ENCODE measurements around the gene SVEP1. TPM values are rescaled to one million over a fixed set of nuclear protein-coding genes. Genes with fewer than 3 reads are reported as not detected.
A peak's percentile ranks its signal among the peaks of the same experiment; 100 is the strongest.

SVEP1 gene
- total RNA-seq, 4 donors from 2014 or later = 53.8 to 97.8 (median 78.8) TPM

GRCh38 chr9:110528645-110529044 is 50.9 kb downstream of the SVEP1 start:
- DNase-seq (ENCODE audit: low spot score in 2 of 2) = no peak
- Histone ChIP-seq H3K9me3 (peaks cover 0 to 7% (median 2%) of the 10 kb centered on the region in 4 donors), H3K36me3 (no peaks in the 10 kb centered on the region), H3K4me3 (no peak overlapping the region), H3K4me1 (no peaks in the 10 kb centered on the region), H3K27ac (no peak overlapping the region), H3K27me3 (no peaks in the 10 kb centered on the region)
- no peak for TF ChIP-seq CTCF (IDR thresholded peaks at IDR 0.05)
- no peak for TF ChIP-seq POLR2A (IDR thresholded peaks at IDR 0.05)
- TF ChIP-seq EP300 (IDR thresholded peaks at IDR 0.05) = no peak

DNA sequence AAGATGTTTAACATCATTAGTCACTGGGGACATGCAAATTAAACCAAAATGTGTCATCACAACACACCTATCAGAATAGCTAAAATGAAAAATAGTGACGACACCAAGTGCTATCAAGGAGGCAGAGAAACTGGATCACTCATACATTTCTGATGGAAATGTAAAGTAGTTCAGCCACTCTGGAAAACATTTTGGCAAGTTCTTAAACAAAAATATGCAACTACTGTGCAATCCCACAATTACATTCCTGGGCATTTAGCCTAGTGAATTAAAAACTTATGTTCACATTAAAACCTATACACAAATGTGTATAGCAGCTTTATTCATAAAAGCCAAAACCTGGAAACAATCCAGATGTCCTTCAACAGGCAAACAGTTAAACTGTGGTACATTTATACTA is 53.1 kb downstream of the SVEP1 start:
- TF ChIP-seq EP300 (IDR thresholded peaks at IDR 0.05) (no peak), CTCF (IDR thresholded peaks at IDR 0.05) (no peak), POLR2A (IDR thresholded peaks at IDR 0.05) (no peak)
- DNase-seq (ENCODE audit: low spot score in 2 of 2) = no peak

DNA sequence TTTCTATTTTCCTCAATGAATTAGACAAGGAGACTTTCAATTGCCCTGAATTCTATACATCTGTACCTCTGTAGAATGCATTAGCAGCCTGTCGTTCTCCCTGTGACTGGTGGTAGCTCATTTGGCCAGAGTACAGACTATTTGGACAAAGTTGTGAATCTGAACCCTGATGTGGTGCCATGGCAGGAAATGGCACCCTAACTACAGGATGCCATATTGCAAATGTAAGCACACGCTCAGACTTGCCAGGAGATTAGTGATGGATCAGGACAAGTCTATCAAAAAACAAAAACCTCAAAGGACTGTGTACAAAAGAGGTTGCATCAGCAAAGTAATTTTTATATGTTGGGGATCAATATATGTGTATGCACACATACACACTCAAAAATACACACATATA is 58.3 kb downstream of the SVEP1 start:
- DNase-seq (ENCODE audit: low spot score in 2 of 2) = no peak
- no peak for TF ChIP-seq POLR2A (IDR thresholded peaks at IDR 0.05)
- TF ChIP-seq EP300 (IDR thresholded peaks at IDR 0.05) = no peak
- TF ChIP-seq CTCF (IDR thresholded peaks at IDR 0.05) = no peak
- Histone ChIP-seq H3K4me3 (no peak overlapping the region), H3K4me1 (peaks cover 0 to 31% (median 8%) of the 10 kb centered on the region in 4 donors), H3K27ac (peak overlapping the region in 2 of 4 donors; percentile 28 to 63), H3K27me3 (no peaks in the 10 kb centered on the region), H3K9me3 (no peaks in the 10 kb centered on the region), H3K36me3 (no peaks in the 10 kb centered on the region)
- 95 to 97% methylated on average over 2 of the region's 2 CpGs for WGBS, 2 donors

More for the DNA sequence above, 53.1 kb downstream of the SVEP1 start:
- Histone ChIP-seq H3K36me3 (no peaks in the 10 kb centered on the region), H3K4me3 (no peak overlapping the region), H3K4me1 (peaks cover 0 to 7% (median 0%) of the 10 kb centered on the region in 4 donors), H3K27me3 (no peaks in the 10 kb centered on the region), H3K27ac (no peak overlapping the region), H3K9me3 (peaks cover 0 to 7% (median 2%) of the 10 kb centered on the region in 4 donors)
- 25 to 35% methylated on average over 1 of the region's 1 CpG for WGBS, 2 donors

DNA sequence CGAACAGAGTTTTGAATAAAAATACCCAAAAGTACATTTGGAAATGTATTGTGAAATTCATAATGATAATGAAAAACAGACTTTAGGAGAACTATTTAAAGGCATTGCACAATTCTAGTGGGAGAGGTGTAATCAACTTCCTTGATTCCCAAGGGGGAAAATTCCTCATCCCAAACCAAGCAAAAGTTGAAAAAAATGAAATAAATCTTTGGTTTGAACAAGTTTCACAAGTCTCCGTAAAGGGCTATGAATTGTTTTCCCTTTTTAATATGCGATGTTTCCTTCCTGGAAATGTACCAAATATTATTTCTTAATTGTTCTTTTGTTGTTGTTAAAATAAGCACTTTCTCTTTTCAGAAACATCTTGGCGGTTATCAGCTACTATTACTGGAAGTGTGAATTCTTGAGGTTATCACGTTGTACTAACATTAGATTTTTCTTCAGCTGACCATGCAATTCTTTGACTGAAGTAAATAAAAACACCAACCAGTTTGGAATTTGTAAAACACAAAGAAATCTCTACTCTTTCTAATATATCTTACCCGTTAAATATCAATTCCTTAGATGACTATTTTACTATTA is 59.3 kb downstream of the SVEP1 start:
- WGBS, 2 donors = 31 to 37% methylated on average over 6 of the region's 6 CpGs
- no peaks in the 10 kb centered on the region for H3K36me3 ChIP-seq

GRCh38 chr9:110517483-110517882 is 62.1 kb downstream of the SVEP1 start:
- no peak for DNase-seq (ENCODE audit: low spot score in 2 of 2)
- TF ChIP-seq CTCF (IDR thresholded peaks at IDR 0.05) (no peak), POLR2A (IDR thresholded peaks at IDR 0.05) (no peak), EP300 (IDR thresholded peaks at IDR 0.05) (no peak)
- Histone ChIP-seq H3K27ac (no peak overlapping the region), H3K36me3 (peaks cover 0 to under 1% (median 0%) of the 10 kb centered on the region in 3 donors), H3K4me3 (no peak overlapping the region), H3K27me3 (no peaks in the 10 kb centered on the region), H3K4me1 (peaks cover 0 to 31% (median 8%) of the 10 kb centered on the region in 4 donors), H3K9me3 (no peaks in the 10 kb centered on the region)
- WGBS, 2 donors = 93% methylated on average over 5 of the region's 5 CpGs

More for the DNA sequence above, 59.3 kb downstream of the SVEP1 start:
- no peak overlapping the region for H3K4me3 ChIP-seq
- H3K9me3 ChIP-seq = no peaks in the 10 kb centered on the region
- H3K27me3 ChIP-seq = no peaks in the 10 kb centered on the region
- peaks cover 0 to 31% (median 8%) of the 10 kb centered on the region in 4 donors for H3K4me1 ChIP-seq
- DNase-seq (ENCODE audit: low spot score in 2 of 2) = no peak
- H3K27ac ChIP-seq = peak overlapping the region in 2 of 4 donors; percentile 15 to 63
- TF ChIP-seq EP300 (IDR thresholded peaks at IDR 0.05) (peak; percentile 72 to 92), POLR2A (IDR thresholded peaks at IDR 0.05) (no peak)
